Stimulated activated CD8-positive, alpha-beta memory T cell treated with anti-CD3 and anti-CD28 coated beads, Interleukin-7, amount 100 ng/mL, for 24 hours (primary cell): Measurements from ENCODE around the gene B4GALNT1.
"Not testable (repeated sequence)": the region's sequence is repeated elsewhere in the genome, so short reads cannot be mapped to it uniquely, and the experiment has no call there.

Experiments
- DNase-seq: peaks from one replicate; pipeline ENCODE4 v3.0.0-alpha.2; 2020; ENCODE audit warnings: low read depth

B4GALNT1 gene

GRCh38 chr12:57620936-57621496, 12.0 kb downstream of the B4GALNT1 start:
- no peak for DNase-seq

- no peak for DNase-seq
Measured at GRCh38 chr12:57620245-57620935, 12.6 kb downstream of the B4GALNT1 start.

GRCh38 chr12:57619434-57620244, 13.4 kb downstream of the B4GALNT1 start:
- no peak for DNase-seq

GRCh38 chr12:57618966-57619433, 14.0 kb downstream of the B4GALNT1 start:
- no peak for DNase-seq

- not testable (repeated sequence) for DNase-seq
Measured at GRCh38 chr12:57618431-57618830, 14.6 kb downstream of the B4GALNT1 start.

GRCh38 chr12:57617942-57618341, 15.1 kb downstream of the B4GALNT1 start:
- DNase-seq, result no peak

- DNase-seq, result no peak
Measured at GRCh38 chr12:57616383-57617101, 16.5 kb downstream of the B4GALNT1 start.

- DNase-seq, result no peak
Measured at GRCh38 chr12:57615637-57616036, 17.4 kb downstream of the B4GALNT1 start.

- no peak for DNase-seq
Measured at GRCh38 chr12:57614948-57615500, 18.0 kb downstream of the B4GALNT1 start.

- DNase-seq, result no peak
Measured at GRCh38 chr12:57614178-57614947, 18.6 kb downstream of the B4GALNT1 start.

- no peak for DNase-seq
Measured at GRCh38 chr12:57613427-57614109, 19.4 kb downstream of the B4GALNT1 start.

GRCh38 chr12:57612711-57613426, 20.1 kb downstream of the B4GALNT1 start:
- DNase-seq, result no peak

GRCh38 chr12:57611827-57612710, 20.9 kb downstream of the B4GALNT1 start:
- no peak for DNase-seq

- no peak for DNase-seq
Measured at GRCh38 chr12:57611108-57611826, 21.7 kb downstream of the B4GALNT1 start, which contains the start of gene ARHGEF25. ARHGEF25 (plus strand) TSS chr12:57611435; CDS start chr12:57611895, 460 bp downstream.

- no peak for DNase-seq
Measured at GRCh38 chr12:57610554-57611107, 22.4 kb downstream of the B4GALNT1 start.

- no peak for DNase-seq
Measured at GRCh38 chr12:57609781-57610553, 23.0 kb downstream of the B4GALNT1 start.
